Right ventricle myocardium superior (tissue), 1 donor: Measurements from ENCODE around the gene LRRC34. TPM values are rescaled to one million over a fixed set of nuclear protein-coding genes. Genes with fewer than 3 reads are reported as not detected.

ENCODE experiments used
- total RNA-seq: library from RNA; stranded (reverse); fragmentation: NEBNext Ultra II Directional; extraction: Animal tissue kit (Norgen Biotek cat#: 25700); gene quantifications from one replicate; pipeline ENCODE4 v1.2.1, GENCODE V29; 2021
- donor health status: DM: no; HTN: yes; CAD: no; lungs with severe emphysema.

LRRC34 gene
- total RNA-seq, 1 donor from 2014 or later = 2.0 TPM

Other genes starting within 250 kb of the LRRC34 start
- 15.5 TPM for gene MECOM, start 149.2 kb downstream of the LRRC34 start, total RNA-seq
- 1.5 TPM for gene TERC, start 47.8 kb downstream of the LRRC34 start, total RNA-seq
- gene ACTRT3, start 43.3 kb downstream of the LRRC34 start, total RNA-seq = 0.59 TPM
- 11.4 TPM for gene MYNN, start 39.5 kb downstream of the LRRC34 start, total RNA-seq
- gene LRRIQ4, start within 50 bp of the LRRC34 start, total RNA-seq = not detected
- gene LRRC31, start 57.0 kb upstream of the LRRC34 start, total RNA-seq = not detected
- not detected for gene SAMD7, start 98.7 kb upstream of the LRRC34 start, total RNA-seq
- 85.4 TPM for gene SEC62, start 153.9 kb upstream of the LRRC34 start, total RNA-seq
- gene GPR160, start 225.1 kb upstream of the LRRC34 start, total RNA-seq = 0.54 TPM